Testis (tissue), 2 donors: Measurements from ENCODE around the gene SIPA1L3.

ENCODE experiments used
- POLR2A ChIP-seq: fragments of 450-650 bp; IDR thresholded peaks from one replicate; pipeline ENCODE4 v1.6.1; 2017; ENCODE audit warnings: antibody characterized with exemption, mild to moderate bottlenecking, moderate library complexity
- TF ChIP-seq, protein P1 (sequence below), 3 experiments: fragments of 450-650 bp in 2 of 3; fragments of 200-600 bp in 1 of 3; sonication (generic) in 1 of 3; IDR thresholded peaks; one replicate each; pipeline ENCODE4 v1.5.1; 2016 to 2019; ENCODE audit warnings: antibody characterized with exemption in 3 of 3, mild to moderate bottlenecking in 2 of 3, moderate library complexity in 1 of 3

DNA sequence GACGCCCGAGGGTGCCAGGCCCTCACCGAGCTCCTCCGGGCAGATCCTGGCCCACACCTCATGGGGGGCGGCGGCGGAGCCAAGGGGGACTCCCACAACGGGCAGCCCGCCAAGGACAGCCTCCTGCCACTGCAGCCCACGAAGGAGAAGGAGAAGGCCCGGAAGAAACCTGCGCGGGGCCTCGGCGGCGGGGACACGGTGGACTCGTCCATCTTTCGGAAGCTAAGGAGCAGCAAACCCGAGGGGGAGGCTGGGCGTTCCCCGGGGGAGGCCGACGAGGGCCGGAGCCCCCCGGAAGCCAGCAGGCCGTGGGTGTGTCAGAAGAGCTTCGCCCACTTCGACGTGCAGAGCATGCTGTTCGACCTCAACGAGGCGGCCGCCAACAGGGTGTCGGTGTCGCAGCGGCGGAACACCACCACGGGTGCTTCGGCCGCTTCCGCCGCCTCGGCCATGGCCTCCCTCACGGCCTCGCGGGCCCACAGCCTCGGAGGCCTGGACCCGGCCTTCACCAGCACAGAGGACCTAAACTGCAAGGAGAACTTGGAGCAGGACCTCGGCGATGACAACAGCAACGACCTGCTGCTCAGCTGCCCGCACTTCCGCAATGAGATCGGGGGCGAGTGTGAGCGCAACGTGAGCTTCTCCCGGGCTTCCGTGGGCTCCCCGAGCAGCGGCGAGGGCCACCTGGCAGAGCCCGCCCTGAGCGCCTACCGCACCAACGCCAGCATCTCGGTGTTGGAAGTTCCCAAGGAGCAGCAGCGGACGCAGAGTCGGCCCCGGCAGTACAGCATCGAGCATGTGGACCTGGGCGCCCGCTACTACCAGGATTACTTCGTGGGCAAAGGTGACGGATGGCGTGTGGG is 175.5 kb downstream of the SIPA1L3 start:
- TF ChIP-seq, protein P1, sequence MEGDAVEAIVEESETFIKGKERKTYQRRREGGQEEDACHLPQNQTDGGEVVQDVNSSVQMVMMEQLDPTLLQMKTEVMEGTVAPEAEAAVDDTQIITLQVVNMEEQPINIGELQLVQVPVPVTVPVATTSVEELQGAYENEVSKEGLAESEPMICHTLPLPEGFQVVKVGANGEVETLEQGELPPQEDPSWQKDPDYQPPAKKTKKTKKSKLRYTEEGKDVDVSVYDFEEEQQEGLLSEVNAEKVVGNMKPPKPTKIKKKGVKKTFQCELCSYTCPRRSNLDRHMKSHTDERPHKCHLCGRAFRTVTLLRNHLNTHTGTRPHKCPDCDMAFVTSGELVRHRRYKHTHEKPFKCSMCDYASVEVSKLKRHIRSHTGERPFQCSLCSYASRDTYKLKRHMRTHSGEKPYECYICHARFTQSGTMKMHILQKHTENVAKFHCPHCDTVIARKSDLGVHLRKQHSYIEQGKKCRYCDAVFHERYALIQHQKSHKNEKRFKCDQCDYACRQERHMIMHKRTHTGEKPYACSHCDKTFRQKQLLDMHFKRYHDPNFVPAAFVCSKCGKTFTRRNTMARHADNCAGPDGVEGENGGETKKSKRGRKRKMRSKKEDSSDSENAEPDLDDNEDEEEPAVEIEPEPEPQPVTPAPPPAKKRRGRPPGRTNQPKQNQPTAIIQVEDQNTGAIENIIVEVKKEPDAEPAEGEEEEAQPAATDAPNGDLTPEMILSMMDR (IDR thresholded peaks at IDR 0.05): no peak
- TF ChIP-seq POLR2A: no peak
